GM18873 (cell line): ENCODE results near the gene UBL3.

Experiments
- ATAC-seq: cut with Tn5 transposase; IDR thresholded peaks from one replicate; pipeline ENCODE4 v1.9.1; 2021; ENCODE audit warnings: mild to moderate bottlenecking, moderate library complexity, moderate number of reproducible peaks; ENCODE audit not compliant: unreplicated experiment, low FRiP score

UBL3 gene

GRCh38 chr13:29761815-29762214, 88.6 kb downstream of the UBL3 start:
- ATAC-seq: no peak

- ATAC-seq: no peak
Observed at GRCh38 chr13:29761160-29761559, 89.3 kb downstream of the UBL3 start.

GRCh38 chr13:29760544-29760943, 89.9 kb downstream of the UBL3 start:
- ATAC-seq: no peak

- peak; percentile 94 for ATAC-seq
Observed at GRCh38 chr13:29758531-29759114, 91.8 kb downstream of the UBL3 start.

- no peak for ATAC-seq
Observed at GRCh38 chr13:29756506-29756905, 93.9 kb downstream of the UBL3 start.

GRCh38 chr13:29754473-29754806, 96.0 kb downstream of the UBL3 start:
- no peak for ATAC-seq

- no peak for ATAC-seq
Observed at GRCh38 chr13:29753618-29754472, 96.6 kb downstream of the UBL3 start.

GRCh38 chr13:29752175-29752574, 98.2 kb downstream of the UBL3 start:
- ATAC-seq: no peak

GRCh38 chr13:29750183-29750530, 100.3 kb downstream of the UBL3 start:
- ATAC-seq: no peak

GRCh38 chr13:29749401-29750182, 100.8 kb downstream of the UBL3 start:
- ATAC-seq: no peak

- ATAC-seq: no peak
Observed at GRCh38 chr13:29748097-29748496, 102.3 kb downstream of the UBL3 start.

- ATAC-seq: no peak
Observed at GRCh38 chr13:29746148-29746677, 104.2 kb downstream of the UBL3 start.

- ATAC-seq: no peak
Observed at GRCh38 chr13:29745704-29746103, 104.7 kb downstream of the UBL3 start.

- ATAC-seq: no peak
Observed at GRCh38 chr13:29743201-29743786, 107.1 kb downstream of the UBL3 start.

GRCh38 chr13:29740961-29741360, 109.5 kb downstream of the UBL3 start:
- no peak for ATAC-seq

- no peak for ATAC-seq
Observed at GRCh38 chr13:29737061-29737460, 113.4 kb downstream of the UBL3 start.

GRCh38 chr13:29733147-29733611, 117.2 kb downstream of the UBL3 start:
- no peak for ATAC-seq

- ATAC-seq: no peak
Observed at GRCh38 chr13:29730253-29730652, 120.2 kb downstream of the UBL3 start.

GRCh38 chr13:29722415-29722814, 128.0 kb downstream of the UBL3 start:
- ATAC-seq: no peak

GRCh38 chr13:29721766-29722165, 128.7 kb downstream of the UBL3 start:
- ATAC-seq: no peak

GRCh38 chr13:29718694-29719093, 131.7 kb downstream of the UBL3 start:
- no peak for ATAC-seq
